ENCODE measurements around the gene CCDC28B.

- TF ChIP-seq GATA2 (IDR thresholded peaks at IDR 0.05; ENCODE audit: low read depth, low read length) = no peak
- no peak for TF ChIP-seq GATA3 (IDR thresholded peaks at IDR 0.05; ENCODE audit: low read depth, low read length)
Measured at GRCh38 chr1:32249831-32250525, 49.6 kb downstream of the CCDC28B start.
